K562 (cell line): ENCODE results near the gene CAPZB. TPM values are rescaled to one million over a fixed set of nuclear protein-coding genes. Genes with fewer than 3 reads are reported as not detected.

ENCODE experiments used
- CHD1 ChIP-seq: fragments of 200-600 bp; sonication (generic); IDR thresholded peaks from one replicate; pipeline ENCODE4 v1.6.1; 2012; ENCODE audit warnings: mild to moderate bottlenecking, moderate library complexity, low read length, inconsistent platforms
- CTCFL ChIP-seq: IDR thresholded peaks from 2 replicates; pipeline ENCODE4 v1.6.1; 2011; ENCODE audit warnings: borderline replicate concordance, low read depth, mild to moderate bottlenecking, moderate library complexity, low read length; ENCODE audit not compliant: insufficient read depth, poor library complexity, severe bottlenecking
- HBP1 ChIP-seq: fragments of 450-650 bp; formaldehyde crosslinking; IDR thresholded peaks from 2 replicates; pipeline ENCODE4 v1.4.0; 2022; ENCODE audit warnings: missing genetic modification characterization
- KAT7 ChIP-seq: sonication (generic); formaldehyde crosslinking; IDR thresholded peaks from 2 replicates; pipeline ENCODE4 v1.8.0; 2022; ENCODE audit warnings: missing genetic modification reagents, mild to moderate bottlenecking, borderline replicate concordance
- LCOR ChIP-seq: sonication (generic); formaldehyde crosslinking; IDR thresholded peaks from 2 replicates; pipeline ENCODE4 v1.8.0; 2022; ENCODE audit warnings: mild to moderate bottlenecking, missing genetic modification reagents
- MYC ChIP-seq, 2 experiments: fragments of 250-450 bp in 1 of 2; sonication (Bioruptor Pico) in 1 of 2; IDR thresholded peaks; 2 replicates each; pipeline versions ENCODE4 v1.5.1 to v1.6.1; 2012 to 2021; ENCODE audit warnings: low read depth in 2 of 2, borderline replicate concordance in 1 of 2, improper control_type of control experiment in 1 of 2, low read length in 1 of 2, mild to moderate bottlenecking in 1 of 2, moderate library complexity in 1 of 2
- NCOA1 ChIP-seq: fragments of 450-650 bp; IDR thresholded peaks from 2 replicates; pipeline ENCODE4 v1.6.1; 2016; ENCODE audit warnings: low read depth
- SAP30 ChIP-seq: fragments of 200-600 bp; sonication (generic); IDR thresholded peaks from 2 replicates; pipeline ENCODE4 v1.6.1; 2012; ENCODE audit warnings: borderline replicate concordance, low read depth, mild to moderate bottlenecking, moderate library complexity, low read length, control low read depth, inconsistent platforms; ENCODE audit not compliant: insufficient read depth, poor library complexity, severe bottlenecking
- SMAD2 ChIP-seq: fragments of 150-350 bp; IDR thresholded peaks from 2 replicates; pipeline ENCODE4 v1.6.1; 2014; ENCODE audit warnings: low read depth, mild to moderate bottlenecking, low read length
- SMARCA4 ChIP-seq: fragments of 450-650 bp; IDR thresholded peaks from 2 replicates; pipeline ENCODE4 v1.6.1; 2016
- STAG1 ChIP-seq: sonication (generic); formaldehyde crosslinking; IDR thresholded peaks from 2 replicates; pipeline ENCODE4 v1.5.0; 2020; ENCODE audit warnings: missing genetic modification reagents, borderline replicate concordance
- ZBTB40 ChIP-seq, 2 experiments: fragments of 450-650 bp in 1 of 2; sonication (generic) in 1 of 2; formaldehyde crosslinking in 1 of 2; IDR thresholded peaks; 2 replicates each; pipeline versions ENCODE4 v1.7.1 to v1.9.0; 2016 to 2022; ENCODE audit warnings: inconsistent platforms in 1 of 2, mild to moderate bottlenecking in 1 of 2, missing genetic modification reagents in 1 of 2
- ZBTB7A ChIP-seq: IDR thresholded peaks from 2 replicates; pipeline ENCODE4 v1.6.1; 2011; ENCODE audit warnings: low read depth, mild to moderate bottlenecking, low read length, moderate library complexity, borderline replicate concordance; ENCODE audit not compliant: control insufficient read depth
- polyA plus RNA-seq, 8 experiments: library from polyadenylated mRNA; depleted of rRNA in 4 of 8; stranded (reverse) in 5 of 8; unstranded in 3 of 8; fragments of >200 nt; fragmentation: Nextera tagmentation in 2 of 8; fragmentation: Illumina TruSeq in 1 of 8; extraction: Ambion mirVana in 2 of 8; extraction: Trizol in 1 of 8; gene quantifications; 2 replicates each; pipeline versions ENCODE4 v1.2.1 to v1.2.3, GENCODE V29; 2011 to 2014; ENCODE audit warnings: inconsistent platforms in 1 of 8, missing spikeins in 1 of 8
- total RNA-seq, 7 experiments: library from RNA; depleted of rRNA in 6 of 7; stranded (reverse); fragments of >200 nt in 6 of 7; fragmentation: Illumina TruSeq in 2 of 7; extraction: Trizol in 2 of 7; gene quantifications; 2 replicates each; pipeline versions ENCODE4 v1.2.1 to v1.2.3, GENCODE V29; 2011 to 2021; ENCODE audit warnings: low replicate concordance in 1 of 7

The CAPZB gene
- total and polyA plus RNA-seq, 9 of the 15 experiments (the other 6 are each of a cell fraction or from before 2014, with no cell fraction given) = 57.6 to 297 (median 125) TPM

- TF ChIP-seq ZBTB40 (IDR thresholded peaks at IDR 0.05) (0 out of 2 replicates have a peak, but pooled peaks have one; percentile 55), ZBTB40 (CRISPR knock-in tag; IDR thresholded peaks at IDR 0.05) (no peak), KAT7 (CRISPR knock-in tag) (0 out of 2 replicates have a peak, but pooled peaks have one; percentile 8), SMAD2 (no peak), MYC (IDR thresholded peaks at IDR 0.05; ENCODE audit: low read depth, low read length) (no peak), MYC (CRISPR knock-in tag; IDR thresholded peaks at IDR 0.05; ENCODE audit: borderline replicate concordance, low read depth) (0 out of 2 replicates have a peak, but pooled peaks have one; percentile 34), LCOR (no peak), STAG1 (CRISPR knock-in tag) (0 out of 2 replicates have a peak, but pooled peaks have one; percentile 32), CTCFL (no peak), SAP30 (peak; percentile 12), HBP1 (CRISPR knock-in tag) (peak; percentile 55; the same call in 1 of the 2 replicates), ZBTB7A (0 out of 2 replicates have a peak, but pooled peaks have one; percentile 11), NCOA1 (0 out of 2 replicates have a peak, but pooled peaks have one; percentile 21), CHD1 (peak; percentile 27), SMARCA4 (0 out of 2 replicates have a peak, but pooled peaks have one; percentile 18)
Measured at GRCh38 chr1:19311503-19311930, 173.8 kb downstream of the CAPZB start (continued).
